SIG-M5 (cell line): Measurements from ENCODE around the gene SLC17A2.

ENCODE experiments used
- DNase-seq: peaks from one replicate; lab custom pipeline; 2025; lab: John Stamatoyannopoulos, UW

The SLC17A2 gene

DNA sequence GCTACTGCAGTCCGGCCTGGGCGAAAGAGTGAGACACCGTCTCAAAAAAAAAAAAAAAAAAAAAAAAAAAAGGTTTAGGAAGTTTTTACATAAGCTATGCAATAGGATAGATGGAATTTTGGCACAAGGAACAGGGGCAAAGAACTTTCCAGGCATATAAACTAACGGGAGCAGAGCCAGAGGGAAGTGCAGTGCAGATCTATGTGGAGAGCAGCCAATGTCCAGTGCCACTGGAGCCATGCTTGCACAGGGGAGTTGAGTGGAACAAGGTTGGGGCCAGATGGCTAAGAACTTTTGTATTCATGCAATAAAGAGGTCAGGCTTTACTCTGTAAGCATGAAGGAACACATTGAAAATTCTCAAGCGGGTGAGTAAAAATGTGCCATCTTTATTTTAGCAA, 10.8 kb downstream of the SLC17A2 start:
- DNase-seq = no peak

DNA sequence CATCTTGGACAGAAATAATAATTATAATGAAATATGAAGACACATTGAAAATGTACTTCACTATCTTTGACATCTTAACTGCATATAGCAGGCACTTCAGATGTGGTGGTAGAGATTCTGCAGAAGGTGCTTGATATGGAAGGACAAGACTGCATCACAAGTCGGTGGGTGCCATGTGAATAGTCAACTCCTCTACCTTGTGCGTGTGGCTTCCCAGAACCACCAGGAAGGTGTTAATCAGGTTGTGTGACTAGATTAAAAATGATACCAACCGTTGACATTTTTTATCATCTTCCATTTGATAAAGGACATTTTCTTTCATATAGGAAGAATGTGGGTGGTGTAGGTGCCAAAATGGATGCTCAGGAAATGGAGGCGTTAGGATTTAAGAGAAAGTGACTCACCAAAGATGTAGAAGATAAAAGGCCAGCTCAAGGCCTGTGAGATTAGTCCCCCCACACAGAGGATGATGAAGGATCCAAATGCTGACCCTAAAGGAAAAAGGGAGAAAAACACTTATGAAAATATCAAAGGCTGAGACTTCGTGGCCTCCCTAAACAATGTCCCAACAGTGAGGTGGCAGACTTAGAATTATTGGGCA, 12.3 kb downstream of the SLC17A2 start:
- DNase-seq = no peak

DNA sequence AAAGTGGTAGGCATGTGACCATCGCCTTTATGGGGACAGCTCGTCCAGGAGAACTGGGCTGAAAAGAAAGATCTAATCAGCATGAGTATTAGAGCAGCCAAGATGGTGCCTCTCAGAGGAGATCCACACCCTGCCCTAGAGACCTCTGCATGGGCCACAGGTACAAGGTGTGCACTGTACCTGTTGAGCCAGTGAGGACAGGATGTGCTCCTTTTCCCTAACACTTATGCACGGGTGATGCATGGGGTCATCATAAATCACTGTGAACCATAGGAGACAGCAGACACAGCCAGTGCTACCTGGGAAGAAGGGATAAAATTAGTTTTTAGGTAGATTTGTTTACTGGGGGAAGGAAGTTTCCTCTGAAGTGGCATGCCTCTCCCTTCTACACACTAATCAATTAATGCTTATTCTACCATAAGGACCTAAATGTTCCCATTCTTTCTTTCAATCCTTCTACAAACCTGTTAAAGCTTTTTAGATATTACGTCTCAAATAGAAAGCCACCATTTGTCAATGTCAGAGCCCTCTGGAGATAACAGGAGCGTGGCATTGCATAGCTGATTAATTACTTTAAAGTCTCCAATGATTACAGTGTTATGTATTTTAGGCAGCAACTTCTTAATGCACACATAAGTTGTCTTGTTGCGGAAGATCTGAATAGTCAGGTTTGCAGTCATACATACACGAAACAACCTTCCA, 13.6 kb downstream of the SLC17A2 start:
- DNase-seq = no peak

DNA sequence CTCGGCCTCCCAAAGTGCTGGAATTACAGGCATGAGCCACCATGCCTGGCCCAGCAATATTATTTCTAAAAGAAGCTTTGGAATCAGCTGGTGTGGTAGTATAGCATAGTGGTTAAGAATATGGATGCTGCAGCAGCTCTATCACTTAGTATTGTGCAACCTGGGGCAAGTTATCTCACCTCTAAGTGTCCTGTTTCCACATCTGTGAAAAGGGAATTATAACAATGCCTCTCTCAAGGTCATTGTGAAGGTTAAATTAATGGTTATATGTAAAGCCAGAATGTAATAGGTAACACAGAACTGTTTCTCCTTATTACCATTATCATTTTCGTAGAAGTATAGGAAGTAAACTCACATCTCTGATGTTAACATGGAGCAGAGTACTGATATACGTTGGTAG, 14.2 kb downstream of the SLC17A2 start:
- no peak for DNase-seq

DNA sequence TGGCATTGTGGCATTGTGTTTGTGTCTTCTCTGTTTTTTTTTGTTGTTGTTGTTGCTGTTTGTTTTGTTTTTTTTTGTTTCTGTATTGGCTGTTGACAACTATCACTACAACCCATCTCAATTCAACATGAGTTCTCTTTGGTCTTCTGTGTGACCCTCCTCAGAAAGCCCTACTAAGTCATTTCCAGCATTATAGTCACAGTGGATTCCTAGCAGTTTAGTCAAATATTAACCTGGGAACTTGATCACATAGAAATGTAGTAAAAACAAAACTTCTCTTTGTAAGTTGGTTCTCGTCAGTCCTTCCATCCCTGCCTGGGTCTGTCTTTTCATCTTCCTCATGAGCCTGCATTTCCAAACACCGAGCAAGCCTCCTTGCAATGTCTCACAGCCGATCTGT, 16.8 kb downstream of the SLC17A2 start:
- no peak for DNase-seq

DNA sequence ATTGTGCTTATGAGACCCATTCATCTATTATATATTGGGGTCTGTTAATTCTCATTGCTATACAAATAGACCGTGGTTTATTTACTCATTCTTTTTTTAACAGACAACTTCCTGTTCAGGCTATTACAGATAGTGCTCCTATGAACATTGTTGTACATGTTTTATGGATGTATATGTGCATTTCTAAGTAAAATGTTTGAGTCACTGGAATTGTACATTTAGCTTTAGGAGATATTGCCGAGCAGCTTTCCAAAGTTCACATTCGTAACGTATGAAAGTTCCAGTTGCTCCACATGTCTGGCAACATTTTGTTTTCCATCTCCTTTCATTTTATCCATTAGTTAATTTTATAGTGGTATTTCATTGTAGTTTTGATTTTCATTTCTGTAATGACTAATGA, 19.1 kb downstream of the SLC17A2 start:
- no peak for DNase-seq

DNA sequence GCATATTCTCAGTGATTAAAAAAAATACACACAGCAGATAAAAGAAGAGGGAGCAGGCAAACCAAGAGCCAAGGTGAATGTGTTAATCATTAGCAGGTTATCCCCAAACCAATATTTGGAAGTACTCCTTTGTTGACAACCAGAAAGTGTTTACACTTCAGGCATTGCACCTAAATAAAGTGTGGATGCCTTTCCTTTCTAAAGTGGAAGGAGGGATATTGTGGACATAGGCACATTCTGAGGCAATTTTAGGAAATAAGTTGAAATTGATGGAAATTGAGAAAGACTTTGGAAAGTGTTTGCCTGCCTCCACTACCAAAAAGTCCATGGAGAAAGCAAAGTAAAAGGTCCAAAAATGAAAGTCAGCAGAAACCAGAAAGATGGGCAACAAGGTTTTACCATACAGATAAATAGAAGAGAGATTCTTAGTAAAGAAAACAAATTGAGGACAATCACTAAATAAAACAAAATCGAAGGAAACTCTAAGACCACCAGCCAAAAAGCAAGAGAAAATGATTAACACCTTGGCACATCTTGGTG, 22.9 kb downstream of the SLC17A2 start:
- no peak for DNase-seq

DNA sequence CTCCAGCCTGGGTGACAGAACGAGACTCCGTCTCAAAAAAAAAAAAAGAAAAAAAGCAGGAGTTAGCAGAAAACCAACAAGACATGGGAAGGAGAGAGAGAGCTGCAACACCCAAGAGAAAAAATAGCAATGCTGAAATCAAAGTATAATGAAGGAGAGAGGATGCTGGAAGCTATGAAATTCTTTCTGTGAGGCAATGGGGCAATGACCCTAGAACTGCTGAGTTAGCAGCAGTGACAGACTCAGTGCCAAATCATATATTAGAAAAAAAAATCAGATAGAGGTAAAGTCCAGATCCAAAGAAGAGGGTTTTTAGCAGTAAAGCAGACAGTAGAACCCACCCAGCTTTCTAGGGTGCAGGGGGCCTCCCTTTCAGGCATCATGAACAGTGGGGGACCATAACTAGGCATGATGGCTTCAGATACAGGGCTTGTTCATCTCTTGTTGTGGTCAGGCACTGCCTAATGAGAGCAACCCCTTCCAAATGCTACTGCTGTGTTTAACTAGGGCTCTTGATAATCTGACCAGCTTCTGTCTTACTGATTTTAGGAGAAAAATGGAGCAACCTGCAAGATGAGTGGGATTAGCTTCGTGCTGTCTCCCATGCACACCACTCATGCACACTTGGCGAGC, 26.9 kb downstream of the SLC17A2 start:
- no peak for DNase-seq

DNA sequence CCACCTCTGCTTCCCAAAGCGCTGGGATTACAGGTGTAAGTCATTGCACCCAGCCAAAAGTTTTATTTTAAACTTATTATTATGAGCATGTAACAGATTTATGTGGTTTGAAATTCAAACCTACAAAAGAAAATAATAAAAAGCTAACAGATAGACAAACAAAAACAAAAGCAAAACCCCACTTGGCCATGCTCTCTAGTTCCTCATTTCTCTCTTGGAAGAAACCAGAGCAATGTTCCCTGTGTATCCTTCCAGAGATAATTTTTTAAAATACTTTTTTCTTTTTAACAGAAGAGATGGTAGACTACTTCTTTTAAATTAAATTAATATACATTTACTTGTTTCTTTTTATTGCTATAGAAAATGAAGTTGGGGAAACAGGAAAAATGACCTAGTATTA, 28.4 kb downstream of the SLC17A2 start:
- no peak for DNase-seq

DNA sequence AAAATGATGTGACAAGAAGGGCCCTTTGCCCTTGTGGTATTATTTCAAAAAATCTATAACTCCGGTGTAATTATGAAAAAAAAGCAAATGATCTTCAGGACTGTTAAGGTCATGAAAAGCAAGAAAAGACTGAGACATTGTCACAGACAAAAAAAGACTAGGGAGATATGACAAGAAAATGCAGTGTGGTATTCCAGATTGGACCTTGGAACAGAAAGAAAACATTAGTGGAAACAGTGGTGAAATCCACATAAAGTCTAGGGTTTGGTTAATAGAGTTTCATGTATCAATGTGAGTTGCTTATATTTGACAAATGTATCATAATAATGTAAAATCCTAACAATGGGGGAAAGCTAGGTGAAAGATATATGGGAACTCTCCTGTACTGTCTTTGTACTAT, 29.6 kb downstream of the SLC17A2 start:
- DNase-seq = no peak

DNA sequence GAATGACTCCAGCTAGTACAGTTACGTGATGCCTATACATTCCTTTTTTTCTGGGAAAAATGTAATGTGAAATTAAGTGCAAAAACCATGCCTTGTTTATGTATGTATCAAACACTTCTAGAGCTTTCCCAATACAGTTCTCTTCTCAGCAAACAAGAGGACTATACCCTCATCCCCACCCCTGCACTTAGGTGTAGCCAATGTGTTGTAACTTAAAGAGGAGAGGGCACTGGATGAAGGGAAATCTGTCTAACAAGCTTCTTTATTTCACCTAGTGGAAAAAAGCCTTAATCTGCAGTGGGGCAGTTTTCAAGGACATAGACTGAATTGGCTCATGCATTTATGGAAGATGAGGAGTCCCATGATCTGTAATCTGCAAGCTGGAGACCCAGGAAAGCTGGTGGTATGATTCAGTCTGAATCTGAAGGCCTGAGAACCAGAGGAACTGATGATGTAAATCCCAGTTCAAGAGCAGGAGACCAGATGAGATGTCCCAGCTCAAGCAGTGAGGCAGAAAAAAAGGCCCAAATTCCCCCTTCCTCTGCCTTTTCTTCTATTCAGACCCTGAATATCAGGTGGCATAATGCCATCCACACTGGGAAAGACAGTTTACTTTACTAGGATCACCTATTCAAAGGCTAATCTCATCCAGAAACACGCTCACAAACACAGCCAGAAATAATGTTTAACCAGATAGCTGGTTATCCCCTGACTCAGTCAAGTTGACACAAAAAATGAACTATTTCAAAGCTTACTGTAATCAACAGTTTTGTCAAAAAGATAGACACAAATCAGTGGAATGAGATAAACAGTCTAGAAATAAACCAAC, 30.7 kb downstream of the SLC17A2 start:
- DNase-seq = no peak

DNA sequence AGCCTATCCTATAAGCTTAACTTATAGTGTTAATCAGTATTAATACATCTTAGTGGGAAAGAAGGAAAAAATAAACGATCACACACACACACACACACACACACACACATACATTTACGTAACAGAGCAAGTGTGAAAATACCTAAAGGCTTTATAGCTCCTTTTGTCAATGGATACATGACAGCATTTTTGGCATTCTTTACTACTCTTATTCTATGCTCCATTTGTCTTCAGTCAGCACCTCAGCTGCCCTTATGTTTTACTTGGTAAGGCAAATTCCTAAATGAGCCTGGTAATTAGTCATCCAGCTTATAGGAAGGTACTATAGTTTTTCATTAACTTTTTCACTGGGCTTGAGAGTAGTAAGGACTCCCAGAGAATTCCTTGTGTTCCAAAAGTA, 31.4 kb downstream of the SLC17A2 start:
- DNase-seq = no peak

DNA sequence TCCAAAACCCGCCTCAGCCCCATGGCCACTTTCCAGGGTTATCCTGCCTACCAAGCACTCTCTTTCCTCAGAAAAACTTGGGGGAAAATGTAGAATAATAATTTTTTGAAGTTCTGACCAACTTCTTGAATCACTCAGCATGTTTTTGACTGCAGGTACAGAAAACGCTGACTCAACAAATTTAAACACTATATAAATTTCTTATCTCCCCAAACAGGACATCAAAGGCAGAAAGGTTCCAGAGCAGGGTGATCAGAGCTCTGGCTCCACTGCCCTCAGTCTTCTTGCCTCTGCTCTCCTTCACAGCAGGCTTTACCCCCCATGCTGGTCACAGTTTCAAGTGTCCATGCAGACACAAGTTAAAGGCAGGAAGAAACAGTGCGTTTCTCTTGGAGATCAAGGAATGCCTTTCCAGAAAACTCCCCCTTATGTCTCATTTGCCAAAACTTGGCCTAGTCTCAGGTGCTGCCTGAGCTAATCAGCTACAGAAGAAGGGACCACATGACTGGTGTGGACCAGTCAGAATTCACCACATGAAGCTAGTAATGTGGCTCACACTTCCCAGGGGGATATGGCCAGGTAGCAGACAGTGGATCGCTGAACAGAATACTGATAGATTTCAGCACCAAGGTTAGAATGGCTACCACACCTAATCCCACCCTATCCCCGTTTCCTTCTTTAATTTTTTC, 32.1 kb downstream of the SLC17A2 start:
- DNase-seq = no peak

DNA sequence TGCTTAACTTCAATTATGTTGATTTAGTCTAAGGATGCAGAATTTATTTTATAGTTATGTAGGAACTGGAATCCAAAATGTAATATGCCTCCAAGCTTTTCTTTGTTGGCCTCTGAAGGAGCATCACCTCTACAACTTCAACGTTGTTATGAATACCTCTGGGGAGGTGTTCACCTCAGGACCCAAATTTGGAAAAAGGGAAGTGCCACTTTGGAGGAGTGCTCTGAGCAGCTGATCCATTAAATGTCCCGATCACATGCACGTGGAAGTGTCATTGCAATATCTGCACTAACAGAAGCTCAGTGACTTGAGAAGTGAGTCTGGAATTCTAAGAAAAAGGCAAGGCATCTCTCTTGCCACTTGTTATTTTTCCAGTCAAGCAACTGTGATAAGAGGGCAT, 34.2 kb downstream of the SLC17A2 start:
- DNase-seq = no peak

DNA sequence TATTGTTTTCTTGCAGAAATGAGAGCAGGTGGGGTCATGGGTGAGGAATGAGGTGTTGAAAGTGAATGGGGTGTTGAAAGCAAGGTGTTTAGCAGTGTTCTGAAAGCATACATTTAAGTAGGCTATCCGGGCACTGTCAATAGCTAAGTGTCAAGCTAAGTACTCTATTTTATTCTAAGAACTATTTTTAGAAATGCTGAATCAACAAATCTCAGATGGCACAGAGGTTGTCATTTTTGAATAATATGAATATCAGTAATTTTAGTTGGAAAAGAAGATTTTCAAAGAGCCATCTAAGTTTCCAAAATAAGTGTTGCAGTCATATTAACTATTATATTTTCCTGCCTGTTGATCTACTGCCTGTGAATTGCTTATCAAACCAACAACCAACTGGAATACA, 34.7 kb downstream of the SLC17A2 start:
- no peak for DNase-seq

DNA sequence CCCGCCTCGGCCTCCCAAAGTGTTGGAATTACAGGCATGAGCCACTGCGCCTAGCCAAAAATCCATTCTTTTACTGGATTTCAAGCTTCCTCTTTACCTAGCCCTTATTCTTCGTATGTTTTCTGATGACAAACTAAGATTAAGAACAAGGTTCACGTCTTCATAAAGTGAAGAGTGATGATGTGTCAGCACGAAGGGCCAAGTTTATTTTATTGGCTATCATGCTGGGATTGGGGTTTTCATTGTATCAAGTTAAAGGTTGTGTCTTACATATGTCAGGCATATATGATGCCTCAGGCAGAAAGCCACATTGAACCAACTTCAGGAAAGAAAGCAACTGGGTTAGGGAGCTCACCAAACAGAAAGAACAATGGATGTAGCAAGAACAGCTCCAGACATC, 36.7 kb downstream of the SLC17A2 start:
- DNase-seq = no peak

DNA sequence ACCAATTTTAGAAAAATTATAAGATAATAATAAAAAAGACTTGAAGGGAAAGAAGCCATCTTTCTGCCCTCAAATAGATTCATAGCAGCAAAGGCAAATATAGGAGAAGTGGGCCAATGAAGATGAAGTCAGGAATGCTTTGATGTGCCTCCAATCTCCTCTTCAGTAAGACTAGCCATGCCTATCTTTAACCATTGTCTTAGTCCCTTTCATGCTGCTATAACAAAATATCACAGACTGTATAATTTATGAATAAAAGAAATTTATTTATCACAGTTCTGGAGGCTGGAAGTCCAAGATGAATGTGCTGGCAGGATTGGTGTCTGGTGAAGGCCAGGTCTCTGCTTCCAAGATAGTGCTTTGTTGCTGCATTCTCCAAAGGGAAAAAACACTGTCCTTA, 37.6 kb downstream of the SLC17A2 start:
- DNase-seq = no peak

DNA sequence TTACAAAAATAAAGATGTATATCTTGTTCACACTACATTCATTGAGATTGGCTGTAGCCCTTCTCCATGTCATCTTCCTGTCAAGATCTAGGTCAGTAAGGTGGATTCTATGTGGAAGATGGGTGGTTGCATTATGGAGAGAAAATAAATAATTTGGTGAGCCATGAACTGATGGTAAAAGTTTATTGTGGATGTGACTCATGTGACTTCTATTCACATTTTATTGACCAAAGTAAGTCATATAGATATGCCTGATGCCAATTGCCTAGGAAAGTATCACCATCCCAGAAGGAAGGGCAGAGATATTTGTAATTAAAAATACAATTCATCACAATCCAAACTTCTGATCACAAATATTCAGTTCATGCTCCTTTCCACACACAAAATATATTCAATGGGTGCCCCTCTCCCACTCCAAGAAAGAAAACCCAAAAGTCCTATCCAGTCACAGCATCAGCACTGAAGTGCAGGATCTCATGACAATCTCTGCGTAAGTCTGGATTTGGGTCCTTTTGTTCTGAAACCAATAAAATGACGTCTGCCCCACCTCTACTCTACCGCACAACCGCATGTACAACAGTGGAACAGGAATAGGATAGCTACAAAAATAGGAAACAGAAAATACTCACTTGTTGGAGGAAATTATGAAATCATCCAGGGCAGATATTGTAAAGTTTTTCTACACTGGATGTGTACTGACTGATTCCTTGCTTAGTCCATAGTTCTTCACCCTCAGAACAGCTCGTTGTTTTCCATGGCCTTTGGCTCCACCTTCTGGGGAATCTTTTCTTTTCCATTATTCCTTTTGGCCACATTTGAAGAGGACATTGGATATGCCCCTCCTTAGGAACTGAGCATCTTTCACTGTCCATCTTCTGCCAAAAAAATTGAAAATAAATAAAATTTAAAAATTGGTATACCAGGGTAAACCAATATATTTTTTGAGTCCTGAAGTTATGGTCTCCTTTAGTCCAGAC, 40.3 kb downstream of the SLC17A2 start:
- no peak for DNase-seq

DNA sequence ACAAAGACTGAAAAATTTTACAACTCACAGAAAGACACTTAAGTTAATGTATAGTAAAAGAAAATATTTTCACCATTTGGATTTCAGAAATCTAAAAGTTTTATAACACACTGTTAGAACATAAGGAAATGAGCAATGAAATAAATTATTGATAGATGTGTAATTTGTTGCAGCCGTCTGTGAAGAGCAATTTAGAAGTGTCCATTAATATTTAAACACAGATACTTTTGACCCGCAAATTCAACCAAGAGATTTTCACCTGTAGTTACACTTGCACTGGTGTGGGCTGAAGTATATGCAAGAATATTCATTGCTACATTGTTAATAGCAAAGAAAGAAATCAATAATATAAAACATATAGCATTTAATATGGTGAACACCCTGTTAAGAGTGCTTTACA, 41.9 kb downstream of the SLC17A2 start:
- DNase-seq = no peak

DNA sequence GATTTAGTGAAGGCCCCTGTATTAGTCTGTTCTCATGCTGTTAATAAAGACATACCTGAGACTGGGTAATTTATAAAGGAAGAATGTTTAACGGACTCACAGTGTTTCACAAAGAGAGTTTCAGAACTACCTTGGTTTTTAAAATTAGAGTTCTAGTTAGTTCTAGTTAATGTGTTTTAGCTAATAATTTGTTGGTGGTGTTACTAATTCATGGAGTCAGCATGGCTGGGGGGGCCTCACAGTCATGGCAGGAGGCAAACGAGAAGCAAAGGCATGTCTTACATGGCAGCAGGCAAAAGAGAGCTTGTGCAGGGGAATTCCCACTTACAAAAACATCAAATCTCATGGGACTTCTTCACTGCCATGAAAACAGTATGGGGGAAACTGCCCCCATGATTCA, 44.4 kb downstream of the SLC17A2 start:
- DNase-seq = no peak

DNA sequence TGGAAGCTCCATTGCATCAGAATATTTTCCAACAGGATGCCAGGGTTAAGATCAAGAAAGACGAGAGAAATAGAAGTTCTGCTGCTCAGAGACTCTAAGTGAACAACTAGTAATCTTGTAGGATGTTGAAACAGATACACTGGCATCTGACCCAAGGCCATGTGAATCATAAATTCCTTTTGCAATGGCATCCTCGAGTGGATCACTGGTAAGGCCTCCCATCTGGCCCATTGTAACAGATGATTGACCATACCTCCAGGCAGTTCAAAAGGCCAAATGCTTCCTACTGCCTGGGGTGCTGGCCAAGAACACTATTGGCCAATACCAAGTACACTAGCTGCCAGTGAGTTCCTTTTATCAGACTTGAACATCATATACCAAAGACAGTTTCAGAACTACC, 46.5 kb downstream of the SLC17A2 start:
- DNase-seq = no peak
